Measurements from ENCODE around the gene UNC13A. TPM values are rescaled to one million over a fixed set of nuclear protein-coding genes. Genes with fewer than 3 reads are reported as not detected.

The UNC13A gene
- total RNA-seq, 1 donor from 2014 or later = 1.3 TPM

- H3K27ac ChIP-seq = no peak overlapping the region
- Mint-ChIP-seq H3K4me3 (peak overlapping the region; percentile 37), H3K4me1 (peaks cover 10% of the 10 kb centered on the region), H3K36me3 (no peaks in the 10 kb centered on the region), H3K27ac (no peak overlapping the region), H3K27me3 (ENCODE audit: insufficient read depth, low read depth) (peaks cover 15% of the 10 kb centered on the region), H3K9me3 (no peaks in the 10 kb centered on the region)
- H3K4me3 ChIP-seq = no peak overlapping the region
- no peak overlapping the region for H3K4me2 ChIP-seq
- no peak for TF ChIP-seq EZH2 (IDR thresholded peaks at IDR 0.05)
- H3K27me3 ChIP-seq = no peaks in the 10 kb centered on the region
- no peaks in the 10 kb centered on the region for H3K36me3 ChIP-seq
- DNase-seq (ENCODE audit: low spot score) = no peak
- H4K20me1 ChIP-seq (ENCODE audit: low read depth) = no peaks in the 10 kb centered on the region
- H3K79me2 ChIP-seq (ENCODE audit: low read depth) = no peaks in the 10 kb centered on the region
- no peak overlapping the region for H3K9ac ChIP-seq
- H3K9me3 ChIP-seq (ENCODE audit: low read depth) = no peaks in the 10 kb centered on the region
- H2AFZ ChIP-seq (replicated peaks) = no peak overlapping the region
- H3K4me1 ChIP-seq = peaks cover 5% of the 10 kb centered on the region
- H3F3A ChIP-seq (ENCODE audit: low read depth) = peaks cover 41% of the 10 kb centered on the region
These were observed 80.2 kb downstream of the UNC13A start for GRCh38 chr19:17607936-17608335.

DNA sequence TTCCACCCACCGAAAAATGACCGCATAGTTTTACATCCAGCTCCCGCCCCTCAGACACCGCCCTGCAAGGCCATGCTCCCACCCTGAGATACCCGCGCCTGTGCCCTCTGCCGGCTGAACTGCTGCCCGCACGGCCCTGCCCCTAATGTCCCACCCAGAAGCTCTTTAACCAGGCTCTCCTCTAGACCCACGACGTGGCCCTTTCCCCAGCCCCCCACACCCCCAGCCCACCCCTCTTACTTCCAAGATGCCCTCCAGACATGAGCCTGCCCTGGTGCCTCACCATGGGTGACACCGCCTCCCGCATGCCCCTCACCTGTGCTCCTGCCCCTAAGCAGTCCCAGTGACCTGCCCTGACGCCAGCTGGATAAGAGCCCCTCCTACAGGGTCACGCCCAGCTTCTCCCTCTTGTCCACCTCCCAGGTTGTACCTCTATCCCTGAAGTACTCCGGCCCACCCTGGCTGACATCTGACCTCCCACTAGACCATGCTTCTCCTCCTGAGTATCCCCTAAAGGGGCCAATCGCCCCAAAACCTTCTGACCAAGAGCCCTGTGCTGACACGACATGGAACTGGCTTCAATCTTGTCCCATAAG lies 81.5 kb downstream of the UNC13A start:
- no peaks in the 10 kb centered on the region for H3K9me3 Mint-ChIP-seq
- TF ChIP-seq, protein P1, sequence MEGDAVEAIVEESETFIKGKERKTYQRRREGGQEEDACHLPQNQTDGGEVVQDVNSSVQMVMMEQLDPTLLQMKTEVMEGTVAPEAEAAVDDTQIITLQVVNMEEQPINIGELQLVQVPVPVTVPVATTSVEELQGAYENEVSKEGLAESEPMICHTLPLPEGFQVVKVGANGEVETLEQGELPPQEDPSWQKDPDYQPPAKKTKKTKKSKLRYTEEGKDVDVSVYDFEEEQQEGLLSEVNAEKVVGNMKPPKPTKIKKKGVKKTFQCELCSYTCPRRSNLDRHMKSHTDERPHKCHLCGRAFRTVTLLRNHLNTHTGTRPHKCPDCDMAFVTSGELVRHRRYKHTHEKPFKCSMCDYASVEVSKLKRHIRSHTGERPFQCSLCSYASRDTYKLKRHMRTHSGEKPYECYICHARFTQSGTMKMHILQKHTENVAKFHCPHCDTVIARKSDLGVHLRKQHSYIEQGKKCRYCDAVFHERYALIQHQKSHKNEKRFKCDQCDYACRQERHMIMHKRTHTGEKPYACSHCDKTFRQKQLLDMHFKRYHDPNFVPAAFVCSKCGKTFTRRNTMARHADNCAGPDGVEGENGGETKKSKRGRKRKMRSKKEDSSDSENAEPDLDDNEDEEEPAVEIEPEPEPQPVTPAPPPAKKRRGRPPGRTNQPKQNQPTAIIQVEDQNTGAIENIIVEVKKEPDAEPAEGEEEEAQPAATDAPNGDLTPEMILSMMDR (IDR thresholded peaks at IDR 0.05) = no peak
- TF ChIP-seq EZH2phosphoT487 (IDR thresholded peaks at IDR 0.05) (no peak), EZH2 (IDR thresholded peaks at IDR 0.05) (no peak)
- peaks cover 41% of the 10 kb centered on the region for H3F3A ChIP-seq (ENCODE audit: low read depth)
- H3K9ac ChIP-seq = no peak overlapping the region
- H3K4me2 ChIP-seq = peak overlapping the region; percentile 68
- H3K9me3 ChIP-seq (ENCODE audit: low read depth) = no peaks in the 10 kb centered on the region
- peak overlapping the region; percentile 30 for H3K27ac Mint-ChIP-seq
- H3K4me1 Mint-ChIP-seq = peaks cover 12% of the 10 kb centered on the region
- no peaks in the 10 kb centered on the region for H4K20me1 ChIP-seq (ENCODE audit: low read depth)
- peaks cover 5% of the 10 kb centered on the region for H3K4me1 ChIP-seq
- H3K27ac ChIP-seq = no peak overlapping the region
- no peaks in the 10 kb centered on the region for H3K36me3 Mint-ChIP-seq
- no peaks in the 10 kb centered on the region for H3K36me3 ChIP-seq
- peak overlapping the region; percentile 35 for H2AFZ ChIP-seq (replicated peaks)
- H3K27me3 ChIP-seq = peaks cover 11% of the 10 kb centered on the region
- peaks cover 9% of the 10 kb centered on the region for H3K27me3 Mint-ChIP-seq (ENCODE audit: insufficient read depth, low read depth)
- H3K4me3 Mint-ChIP-seq = peak overlapping the region; percentile 83
- peak overlapping the region; percentile 31 for H3K4me3 ChIP-seq
- no peaks in the 10 kb centered on the region for H3K79me2 ChIP-seq (ENCODE audit: low read depth)
- peak; percentile 39 for DNase-seq (ENCODE audit: low spot score)

DNA sequence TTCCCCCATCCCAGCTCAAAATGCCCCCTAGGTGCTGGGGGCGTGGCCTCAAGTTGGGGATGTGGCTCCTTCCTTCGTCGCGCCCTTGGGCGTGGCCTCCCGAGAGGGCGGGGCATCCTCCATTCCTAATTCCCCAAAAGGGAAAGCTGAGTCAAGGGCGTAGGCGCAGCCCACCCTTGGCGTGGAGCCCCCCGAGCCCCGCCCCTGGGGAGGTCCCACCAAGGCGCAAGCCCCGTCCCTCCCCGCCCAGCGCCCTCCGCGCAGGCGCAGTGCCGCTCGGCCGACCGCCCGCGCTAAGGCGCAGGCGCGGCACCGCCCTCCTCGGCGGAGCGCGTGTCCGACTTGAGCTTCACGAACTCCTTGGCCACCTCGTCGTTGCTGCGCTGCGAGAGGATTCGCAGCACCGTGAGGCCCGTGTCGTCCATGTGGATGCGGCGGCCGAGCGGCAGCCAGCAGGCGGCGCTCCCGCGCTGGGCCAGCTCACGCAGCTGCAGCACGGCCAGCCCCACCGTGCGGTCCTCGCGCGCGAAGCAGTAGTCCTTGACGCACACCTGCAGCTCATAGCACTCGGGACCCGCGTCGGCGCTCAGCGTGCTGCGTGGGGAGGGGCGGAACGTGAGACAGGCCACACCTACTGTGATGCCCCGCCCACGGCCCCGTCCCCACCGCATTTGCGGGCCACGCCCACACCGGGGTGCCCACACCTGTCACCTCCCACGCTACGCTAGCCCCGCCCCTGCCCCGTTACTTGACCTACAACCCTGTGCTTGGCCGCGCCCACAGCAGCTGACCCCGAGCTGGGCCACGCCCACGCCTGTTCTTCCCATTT lies 82.2 kb downstream of the UNC13A start:
- H3K27me3 Mint-ChIP-seq (ENCODE audit: insufficient read depth, low read depth) = peaks cover 10% of the 10 kb centered on the region
- peak overlapping the region; percentile 35 for H2AFZ ChIP-seq (replicated peaks)

More for the DNA sequence above, 82.2 kb downstream of the UNC13A start:
- Mint-ChIP-seq H3K36me3 (no peaks in the 10 kb centered on the region), H3K4me3 (peak overlapping the region; percentile 83), H3K27ac (peak overlapping the region; percentile 30), H3K9me3 (no peaks in the 10 kb centered on the region), H3K4me1 (peaks cover 12% of the 10 kb centered on the region)
- H3K4me2 ChIP-seq = peak overlapping the region; percentile 68
- H3K36me3 ChIP-seq = no peaks in the 10 kb centered on the region
- no peak overlapping the region for H3K27ac ChIP-seq
- no peak for TF ChIP-seq EZH2phosphoT487 (IDR thresholded peaks at IDR 0.05)
- TF ChIP-seq EZH2 (IDR thresholded peaks at IDR 0.05) = no peak
- TF ChIP-seq, protein P1 (IDR thresholded peaks at IDR 0.05) = peak; percentile 72
- H3K79me2 ChIP-seq (ENCODE audit: low read depth) = no peaks in the 10 kb centered on the region
- H3K4me1 ChIP-seq = peaks cover 5% of the 10 kb centered on the region
- H3K4me3 ChIP-seq = peak overlapping the region; percentile 31
- DNase-seq (ENCODE audit: low spot score) = peak; percentile 96
- peaks cover 11% of the 10 kb centered on the region for H3K27me3 ChIP-seq
- H3K9me3 ChIP-seq (ENCODE audit: low read depth) = no peaks in the 10 kb centered on the region
- peaks cover 41% of the 10 kb centered on the region for H3F3A ChIP-seq (ENCODE audit: low read depth)
- no peak overlapping the region for H3K9ac ChIP-seq
- no peaks in the 10 kb centered on the region for H4K20me1 ChIP-seq (ENCODE audit: low read depth)
